Gastroesophageal sphincter (tissue), 4 donors: Measurements from ENCODE around the gene NFATC4. TPM values are rescaled to one million over a fixed set of nuclear protein-coding genes. Genes with fewer than 3 reads are reported as not detected.

Experiments used
- ATAC-seq: fragments of 150-250 bp; one replicate; pipeline ENCODE4 v1.9.1; 2016; ENCODE audit warnings: mild to moderate bottlenecking, moderate library complexity
- H3K27ac ChIP-seq, 4 donors: fragments of 200-600 bp; sonication (generic) in 3 of 4; 1 replicate in 3 of 4; 2 replicates in 1 of 4; pipeline ENCODE4 v1.5.1; 2016 to 2019
- H3K27me3 ChIP-seq: fragments of 200-600 bp; sonication (generic); one replicate; pipeline ENCODE4 v1.5.1; 2019
- H3K36me3 ChIP-seq, 2 donors: fragments of 200-600 bp; sonication (generic); one replicate each; pipeline ENCODE4 v1.5.1; 2019; ENCODE audit warnings: control low read depth in 1 of 2
- H3K4me1 ChIP-seq, 3 donors: fragments of 200-600 bp; sonication (generic); 1 replicate in 2 of 3; 2 replicates in 1 of 3; pipeline ENCODE4 v1.5.1; 2016 to 2019; ENCODE audit warnings: control low read depth in 2 of 3
- H3K4me3 ChIP-seq, 2 donors: fragments of 200-600 bp; sonication (generic); one replicate each; pipeline ENCODE4 v1.5.1; 2019; ENCODE audit warnings: mild to moderate bottlenecking in 1 of 2, moderate library complexity in 1 of 2
- H3K9me3 ChIP-seq, 3 donors: fragments of 200-600 bp; sonication (generic); one replicate each; pipeline ENCODE4 v1.5.1; 2017 to 2019; ENCODE audit warnings: control low read depth in 2 of 3
- EP300 ChIP-seq: sonication (generic); formaldehyde crosslinking; IDR thresholded peaks from one replicate; pipeline ENCODE4 v1.6.1; 2017; ENCODE audit warnings: antibody characterized with exemption, mild to moderate bottlenecking
- POLR2A ChIP-seq, 2 donors: fragments of 450-650 bp; IDR thresholded peaks; one replicate each; pipeline ENCODE4 v1.6.1; 2017; ENCODE audit warnings: antibody characterized with exemption in 2 of 2, mild to moderate bottlenecking in 2 of 2, moderate library complexity in 1 of 2
- POLR2AphosphoS5 ChIP-seq: sonication (generic); formaldehyde crosslinking; IDR thresholded peaks from one replicate; pipeline ENCODE4 v1.6.1; 2017; ENCODE audit warnings: antibody characterized with exemption
- WGBS, 2 donors: methylation state at CpG; one replicate each; pipeline ENCODE4 v1.1.5; 2018; ENCODE audit warnings: low coverage in 1 of 2; 5-methylcytosine and 5-hydroxymethylcytosine counted together
- total RNA-seq, 4 donors: library from RNA; depleted of rRNA; stranded (reverse); fragments of >200 nt; gene quantifications; one replicate each; pipeline ENCODE4 v1.1.0, GENCODE V29; 2016
- TF ChIP-seq, protein P1 (sequence below), 4 experiments: fragments of 200-600 bp in 2 of 4; fragments of 450-650 bp in 2 of 4; sonication (generic) in 1 of 4; IDR thresholded peaks; one replicate each; pipeline ENCODE4 v1.5.1; 2017 to 2019; ENCODE audit warnings: antibody characterized with exemption in 4 of 4, mild to moderate bottlenecking in 2 of 4, moderate library complexity in 2 of 4

Gene NFATC4
- total RNA-seq, 4 donors from 2014 or later: 33.5 to 63.5 (median 57.9) TPM

DNA sequence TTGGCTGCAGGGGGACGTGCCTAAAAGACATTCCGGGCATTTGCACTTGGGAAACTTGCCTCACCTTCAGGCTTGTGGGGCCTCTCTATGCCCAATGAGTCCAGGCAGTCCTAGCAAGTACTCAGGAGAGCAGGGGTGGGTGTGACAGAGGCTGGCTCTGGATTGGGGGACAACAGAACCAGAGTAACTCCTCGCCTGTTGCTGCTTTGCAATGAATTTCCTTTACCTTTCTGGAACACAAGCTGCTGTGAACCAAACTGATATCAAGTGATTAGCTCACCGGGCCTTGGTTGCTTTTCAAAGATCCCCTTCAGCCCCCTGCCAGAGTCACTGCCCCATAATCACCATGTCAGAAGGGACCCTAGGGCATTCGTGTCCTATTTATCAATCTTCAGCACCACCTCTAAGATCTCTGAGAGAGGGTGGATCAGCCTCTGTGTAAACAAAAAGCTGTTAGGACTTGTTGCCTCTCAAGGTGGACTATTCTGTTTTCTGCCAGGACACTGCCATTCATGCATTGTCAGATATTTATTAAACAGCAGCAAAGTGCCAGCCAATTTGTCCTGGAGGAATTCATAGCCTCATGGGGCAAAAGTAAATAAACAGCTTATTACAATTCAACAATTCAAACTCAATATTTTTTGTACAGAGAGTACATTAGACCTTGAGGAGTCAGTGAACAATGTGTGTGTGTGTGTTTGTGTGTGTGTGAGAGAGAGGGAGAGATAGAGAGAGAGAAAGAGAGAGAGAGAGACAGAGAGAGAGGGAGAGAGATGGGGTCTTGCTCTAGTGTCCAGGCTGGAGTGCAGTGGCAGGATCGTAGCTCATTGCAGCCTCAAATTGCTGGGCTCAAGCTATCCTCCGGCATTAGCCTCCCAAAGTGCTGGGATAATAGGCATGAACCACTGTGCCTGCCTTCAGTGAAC lies 11.3 kb downstream of the NFATC4 start:
- Histone ChIP-seq H3K27me3 (no peaks in the 10 kb centered on the region), H3K9me3 (no peaks in the 10 kb centered on the region), H3K27ac (no peak overlapping the region), H3K36me3 (peaks cover 0 to 39% of the 10 kb centered on the region in 2 donors), H3K4me3 (no peak overlapping the region), H3K4me1 (peaks cover 0 to 16% (median 4%) of the 10 kb centered on the region in 3 donors)
- no peak for ATAC-seq
- 68 to 74% methylated on average over 3 to 4 of the region's 7 CpGs for WGBS, 2 donors
- no peak for TF ChIP-seq EP300
- TF ChIP-seq POLR2A (IDR thresholded peaks at IDR 0.05): no peak
- no peak for TF ChIP-seq POLR2AphosphoS5
- TF ChIP-seq, protein P1, sequence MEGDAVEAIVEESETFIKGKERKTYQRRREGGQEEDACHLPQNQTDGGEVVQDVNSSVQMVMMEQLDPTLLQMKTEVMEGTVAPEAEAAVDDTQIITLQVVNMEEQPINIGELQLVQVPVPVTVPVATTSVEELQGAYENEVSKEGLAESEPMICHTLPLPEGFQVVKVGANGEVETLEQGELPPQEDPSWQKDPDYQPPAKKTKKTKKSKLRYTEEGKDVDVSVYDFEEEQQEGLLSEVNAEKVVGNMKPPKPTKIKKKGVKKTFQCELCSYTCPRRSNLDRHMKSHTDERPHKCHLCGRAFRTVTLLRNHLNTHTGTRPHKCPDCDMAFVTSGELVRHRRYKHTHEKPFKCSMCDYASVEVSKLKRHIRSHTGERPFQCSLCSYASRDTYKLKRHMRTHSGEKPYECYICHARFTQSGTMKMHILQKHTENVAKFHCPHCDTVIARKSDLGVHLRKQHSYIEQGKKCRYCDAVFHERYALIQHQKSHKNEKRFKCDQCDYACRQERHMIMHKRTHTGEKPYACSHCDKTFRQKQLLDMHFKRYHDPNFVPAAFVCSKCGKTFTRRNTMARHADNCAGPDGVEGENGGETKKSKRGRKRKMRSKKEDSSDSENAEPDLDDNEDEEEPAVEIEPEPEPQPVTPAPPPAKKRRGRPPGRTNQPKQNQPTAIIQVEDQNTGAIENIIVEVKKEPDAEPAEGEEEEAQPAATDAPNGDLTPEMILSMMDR (IDR thresholded peaks at IDR 0.05): no peak

GRCh38 chr14:24379907-24380730 lies 12.1 kb downstream of the NFATC4 start:
- Histone ChIP-seq H3K4me1 (peaks cover 0 to 16% (median 4%) of the 10 kb centered on the region in 3 donors), H3K4me3 (no peak overlapping the region), H3K27me3 (no peaks in the 10 kb centered on the region), H3K27ac (no peak overlapping the region), H3K36me3 (peaks cover 0 to 30% of the 10 kb centered on the region in 2 donors), H3K9me3 (no peaks in the 10 kb centered on the region)
- no peak for ATAC-seq
- WGBS, 2 donors: 74 to 93% methylated on average over 6 of the region's 15 CpGs
- TF ChIP-seq EP300: no peak
- no peak for TF ChIP-seq POLR2AphosphoS5
- TF ChIP-seq, protein P1 (IDR thresholded peaks at IDR 0.05): no peak
- no peak for TF ChIP-seq POLR2A (IDR thresholded peaks at IDR 0.05)

DNA sequence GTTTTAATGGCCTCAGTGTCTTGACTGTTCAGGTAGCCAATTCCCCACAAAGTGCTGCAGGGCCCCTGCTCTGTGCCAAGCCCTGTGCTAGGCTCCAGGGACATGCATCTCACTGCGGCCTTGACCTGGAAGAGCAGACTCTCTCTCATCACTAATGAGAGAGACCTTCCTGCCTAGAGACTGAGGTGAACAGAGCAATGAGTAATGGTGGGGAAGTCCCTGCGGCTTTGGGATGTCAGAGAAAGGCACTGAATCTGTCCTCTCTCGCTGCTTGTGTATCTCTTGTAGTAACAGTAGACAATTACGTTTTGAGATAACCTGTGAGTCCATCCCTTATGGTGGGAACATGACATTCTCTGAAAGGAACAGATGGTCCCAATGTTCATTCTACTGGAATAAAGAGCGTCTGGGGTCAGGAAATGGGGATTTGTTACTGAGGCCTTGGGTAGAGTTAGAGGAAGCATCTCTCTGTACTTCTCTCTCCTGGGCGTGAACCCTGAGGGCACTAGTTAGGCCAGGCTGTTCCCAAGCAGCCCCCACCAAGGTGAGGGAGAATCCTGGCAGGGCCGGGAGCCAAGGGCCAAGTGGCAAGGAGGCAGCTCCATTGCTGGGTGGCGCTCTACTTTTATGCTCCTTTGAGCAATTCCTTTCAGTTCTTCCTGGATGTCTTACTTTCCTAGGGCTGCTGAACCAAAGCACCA lies 13.5 kb downstream of the NFATC4 start:
- H3K36me3 ChIP-seq: peaks cover 0 to 16% of the 10 kb centered on the region in 2 donors
- no peak for ATAC-seq
- WGBS, 2 donors: 80 to 90% methylated on average over 1 to 2 of the region's 8 CpGs
- TF ChIP-seq POLR2A (IDR thresholded peaks at IDR 0.05) (no peak), EP300 (no peak), POLR2AphosphoS5 (no peak)
- TF ChIP-seq, protein P1 (IDR thresholded peaks at IDR 0.05): no peak
- no peak overlapping the region for H3K27ac ChIP-seq
- peaks cover 0 to 16% (median 4%) of the 10 kb centered on the region in 3 donors for H3K4me1 ChIP-seq
- no peak overlapping the region for H3K4me3 ChIP-seq
- H3K27me3 ChIP-seq: no peaks in the 10 kb centered on the region
- no peaks in the 10 kb centered on the region for H3K9me3 ChIP-seq

DNA sequence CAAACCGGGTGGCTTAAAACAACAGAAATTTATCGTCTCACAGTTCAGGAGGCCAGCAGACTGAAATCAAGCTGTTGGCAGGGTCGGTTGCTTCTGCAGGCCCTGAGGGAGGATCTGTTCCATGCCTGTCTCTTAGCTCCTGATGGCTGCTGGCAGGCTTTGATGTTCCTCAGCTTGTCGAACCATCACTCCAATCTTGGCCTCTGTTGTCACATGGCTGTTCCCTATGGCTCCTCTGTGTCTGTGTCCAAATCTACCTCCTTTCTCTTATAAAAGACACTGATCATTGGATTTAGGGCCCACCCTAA lies 14.0 kb downstream of the NFATC4 start:
- Histone ChIP-seq H3K4me3 (no peak overlapping the region), H3K9me3 (no peaks in the 10 kb centered on the region), H3K27ac (no peak overlapping the region), H3K27me3 (no peaks in the 10 kb centered on the region), H3K4me1 (peaks cover 0 to 16% (median 3%) of the 10 kb centered on the region in 3 donors), H3K36me3 (peaks cover 0 to 11% of the 10 kb centered on the region in 2 donors)
- no peak for ATAC-seq
- WGBS, 2 donors: 30% methylated on average over 3 of the region's 4 CpGs; no CpG with 5 or more reads in 1 of the 2 donors
- TF ChIP-seq, protein P1 (IDR thresholded peaks at IDR 0.05): no peak
- TF ChIP-seq POLR2A (IDR thresholded peaks at IDR 0.05) (no peak), POLR2AphosphoS5 (no peak), EP300 (no peak)
